Measurements from ENCODE around the gene MGAT4A.

- TF ChIP-seq, protein P1, sequence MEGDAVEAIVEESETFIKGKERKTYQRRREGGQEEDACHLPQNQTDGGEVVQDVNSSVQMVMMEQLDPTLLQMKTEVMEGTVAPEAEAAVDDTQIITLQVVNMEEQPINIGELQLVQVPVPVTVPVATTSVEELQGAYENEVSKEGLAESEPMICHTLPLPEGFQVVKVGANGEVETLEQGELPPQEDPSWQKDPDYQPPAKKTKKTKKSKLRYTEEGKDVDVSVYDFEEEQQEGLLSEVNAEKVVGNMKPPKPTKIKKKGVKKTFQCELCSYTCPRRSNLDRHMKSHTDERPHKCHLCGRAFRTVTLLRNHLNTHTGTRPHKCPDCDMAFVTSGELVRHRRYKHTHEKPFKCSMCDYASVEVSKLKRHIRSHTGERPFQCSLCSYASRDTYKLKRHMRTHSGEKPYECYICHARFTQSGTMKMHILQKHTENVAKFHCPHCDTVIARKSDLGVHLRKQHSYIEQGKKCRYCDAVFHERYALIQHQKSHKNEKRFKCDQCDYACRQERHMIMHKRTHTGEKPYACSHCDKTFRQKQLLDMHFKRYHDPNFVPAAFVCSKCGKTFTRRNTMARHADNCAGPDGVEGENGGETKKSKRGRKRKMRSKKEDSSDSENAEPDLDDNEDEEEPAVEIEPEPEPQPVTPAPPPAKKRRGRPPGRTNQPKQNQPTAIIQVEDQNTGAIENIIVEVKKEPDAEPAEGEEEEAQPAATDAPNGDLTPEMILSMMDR (conservative IDR thresholded peaks at IDR 0.05; ENCODE audit: low read length), result no peak
- no peak for TF ChIP-seq EZH2phosphoT487 (IDR thresholded peaks at IDR 0.05; ENCODE audit: borderline replicate concordance)
Observed at GRCh38 chr2:98674233-98674964, 56.5 kb downstream of the MGAT4A start.

Measured in Loucy (cell line).